PC-3 (cell line): ENCODE measurements around the gene ADARB2. TPM values are rescaled to one million over a fixed set of nuclear protein-coding genes. Genes with fewer than 3 reads are reported as not detected.

Experiments used
- ATAC-seq: fragments of 200-7000 bp; cut with Tn5 transposase; 2 replicates; pipeline ENCODE4 v1.9.1; 2020; ENCODE audit warnings: mild to moderate bottlenecking, moderate library complexity
- BruUV-seq: library from RNA; stranded (reverse); fragments of 400-500 nt; replicated peaks from 2 replicates; lab custom pipeline; 2021; lab: Mats Ljungman, UMichigan
- CTCF ChIA-PET: fragments of 300-600 bp; sonication (Branson Sonifier 250); formaldehyde crosslinking; loops from one replicate; lab custom pipeline; 2022; ENCODE audit warnings: antibody characterized with exemption; lab: Charles Lee
- POLR2A ChIA-PET: fragments of 300-600 bp; sonication (Branson Sonifier 250); formaldehyde crosslinking; loops from one replicate; lab custom pipeline; 2022; ENCODE audit warnings: antibody characterized with exemption; ENCODE audit not compliant: unreplicated experiment; lab: Charles Lee
- DNase-seq: peaks from one replicate; pipeline ENCODE4 v3.0.0-alpha.2; 2015
- H2AFZ ChIP-seq: fragments of 300-600 bp; sonication (generic); 2 replicates; pipeline ENCODE4 v1.6.0; 2016; ENCODE audit warnings: antibody characterized with exemption, low read length
- H3F3A ChIP-seq: fragments of 300-600 bp; sonication (generic); one replicate; pipeline ENCODE4 v1.6.0; 2017; ENCODE audit warnings: antibody characterized with exemption, low read length, control low read depth, mild to moderate bottlenecking; ENCODE audit not compliant: unreplicated experiment
- H3K27ac ChIP-seq: fragments of 300-600 bp; sonication (generic); 2 replicates; pipeline ENCODE4 v1.5.1; 2016; ENCODE audit warnings: mild to moderate bottlenecking, low read length
- H3K27me3 ChIP-seq: fragments of 300-600 bp; sonication (generic); 2 replicates; pipeline ENCODE4 v1.6.1; 2016; ENCODE audit warnings: low read length, mixed read lengths
- H3K36me3 ChIP-seq: fragments of 300-600 bp; sonication (generic); 2 replicates; pipeline ENCODE4 v1.6.1; 2016; ENCODE audit warnings: low read depth, mixed run types, low read length, mixed read lengths
- H3K4me1 ChIP-seq: fragments of 300-600 bp; sonication (generic); 2 replicates; pipeline ENCODE4 v1.5.1; 2016; ENCODE audit warnings: low read length; ENCODE audit not compliant: insufficient read depth
- H3K4me2 ChIP-seq: fragments of 300-600 bp; sonication (generic); 2 replicates; pipeline ENCODE4 v1.6.0; 2016; ENCODE audit warnings: low read length
- H3K4me3 ChIP-seq: fragments of 300-600 bp; sonication (generic); 2 replicates; pipeline ENCODE4 v1.5.1; 2016; ENCODE audit warnings: mild to moderate bottlenecking, low read length, mixed read lengths
- H3K79me2 ChIP-seq: fragments of 300-600 bp; sonication (generic); 2 replicates; pipeline ENCODE4 v1.6.1; 2017; ENCODE audit warnings: low read length, mixed read lengths
- H3K9ac ChIP-seq: fragments of 300-600 bp; sonication (generic); 2 replicates; pipeline ENCODE4 v1.6.0; 2016; ENCODE audit warnings: mild to moderate bottlenecking, low read length
- H3K9me2 ChIP-seq: fragments of 300-600 bp; sonication (generic); replicated peaks from 2 replicates; pipeline ENCODE4 v1.6.1; 2016; ENCODE audit warnings: mixed run types, low read length, mixed read lengths
- H3K9me3 ChIP-seq: fragments of 300-600 bp; sonication (generic); 2 replicates; pipeline ENCODE4 v1.6.1; 2016; ENCODE audit warnings: low read length, mixed read lengths
- H4K20me1 ChIP-seq: fragments of 300-600 bp; sonication (generic); 2 replicates; pipeline ENCODE4 v1.6.1; 2016; ENCODE audit warnings: low read length, mixed read lengths
- CTCF ChIP-seq: fragments of 300-600 bp; sonication (generic); conservative IDR thresholded peaks from 2 replicates; pipeline ENCODE4 v1.5.1; 2017; ENCODE audit warnings: antibody characterized with exemption, low read depth, mild to moderate bottlenecking, low read length
- EZH2 ChIP-seq: fragments of 300-600 bp; sonication (generic); IDR thresholded peaks from one replicate; pipeline ENCODE4 v1.6.1; 2017; ENCODE audit warnings: antibody characterized with exemption, mild to moderate bottlenecking, low read length; ENCODE audit not compliant: unreplicated experiment
- EZH2phosphoT487 ChIP-seq: fragments of 300-600 bp; sonication (generic); IDR thresholded peaks from 2 replicates; pipeline ENCODE4 v1.6.1; 2018; ENCODE audit warnings: mild to moderate bottlenecking, antibody characterized with exemption, low read length, borderline replicate concordance
- intact Hi-C: fragments of 100-400 bp; cut with micrococcal nuclease; formaldehyde crosslinking; loops from 2 replicates; pipeline ENCODE4 v1.9.0; 2023
- total RNA-seq: library from RNA; depleted of rRNA; stranded (reverse); fragments of >200 nt; gene quantifications from 2 replicates; pipeline ENCODE4 v1.2.3, GENCODE V29; 2014

Gene ADARB2
- total RNA-seq, 1 experiment from 2014 or later, result not detected

DNA sequence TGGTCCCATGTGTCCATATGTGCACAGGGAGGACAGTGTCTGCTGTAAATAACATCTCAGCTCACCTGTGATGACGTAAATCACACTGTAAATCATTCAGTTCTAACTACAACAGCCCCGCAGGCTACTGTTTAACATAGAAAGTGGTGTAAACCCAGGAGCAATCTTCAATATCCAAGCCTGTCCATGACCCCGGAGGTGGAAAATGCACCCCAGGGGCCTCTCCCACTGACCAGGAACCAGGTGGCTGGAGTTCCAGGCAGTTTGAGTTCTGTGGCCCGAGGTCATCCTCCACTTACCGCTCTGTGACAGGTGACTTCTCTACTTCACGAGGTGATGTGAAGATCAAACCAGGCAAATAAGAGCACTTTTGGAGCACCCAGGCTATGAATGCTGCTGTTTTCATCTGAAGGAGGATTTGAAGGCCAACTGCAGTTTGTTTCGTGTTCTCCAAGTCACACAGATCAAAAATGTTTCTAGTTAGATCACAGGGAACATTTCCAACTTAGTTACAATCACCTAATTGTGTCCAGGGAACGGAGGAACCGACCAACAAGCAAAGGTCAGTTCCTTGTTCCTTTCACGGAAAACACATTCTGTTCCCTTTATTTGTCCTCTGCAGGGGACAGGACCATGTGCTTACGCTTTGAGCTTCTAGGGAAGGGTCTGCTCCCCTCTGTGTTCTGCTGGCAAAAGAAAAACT is 549.3 kb downstream of the ADARB2 start:
- Histone ChIP-seq H3K79me2 (no peaks in the 10 kb centered on the region), H2AFZ (no peak overlapping the region), H3K9me3 (no peaks in the 10 kb centered on the region), H3K4me1 (no peaks in the 10 kb centered on the region), H3K4me2 (no peak overlapping the region), H3K27ac (no peak overlapping the region), H3F3A (no peaks in the 10 kb centered on the region), H3K9ac (no peak overlapping the region), H3K9me2 (no peaks in the 10 kb centered on the region), H3K4me3 (no peak overlapping the region), H3K27me3 (peaks cover 25% of the 10 kb centered on the region), H3K36me3 (no peaks in the 10 kb centered on the region), H4K20me1 (no peaks in the 10 kb centered on the region)
- ChIA-PET CTCF (no interaction called here), POLR2A (no interaction called here)
- TF ChIP-seq CTCF, result no peak
- TF ChIP-seq EZH2, result no peak
- no peak for TF ChIP-seq EZH2phosphoT487
- no TSS peak for BruUV-seq
- ATAC-seq (no peak), DNase-seq (no peak)
- intact Hi-C loops, result no loop called here

DNA sequence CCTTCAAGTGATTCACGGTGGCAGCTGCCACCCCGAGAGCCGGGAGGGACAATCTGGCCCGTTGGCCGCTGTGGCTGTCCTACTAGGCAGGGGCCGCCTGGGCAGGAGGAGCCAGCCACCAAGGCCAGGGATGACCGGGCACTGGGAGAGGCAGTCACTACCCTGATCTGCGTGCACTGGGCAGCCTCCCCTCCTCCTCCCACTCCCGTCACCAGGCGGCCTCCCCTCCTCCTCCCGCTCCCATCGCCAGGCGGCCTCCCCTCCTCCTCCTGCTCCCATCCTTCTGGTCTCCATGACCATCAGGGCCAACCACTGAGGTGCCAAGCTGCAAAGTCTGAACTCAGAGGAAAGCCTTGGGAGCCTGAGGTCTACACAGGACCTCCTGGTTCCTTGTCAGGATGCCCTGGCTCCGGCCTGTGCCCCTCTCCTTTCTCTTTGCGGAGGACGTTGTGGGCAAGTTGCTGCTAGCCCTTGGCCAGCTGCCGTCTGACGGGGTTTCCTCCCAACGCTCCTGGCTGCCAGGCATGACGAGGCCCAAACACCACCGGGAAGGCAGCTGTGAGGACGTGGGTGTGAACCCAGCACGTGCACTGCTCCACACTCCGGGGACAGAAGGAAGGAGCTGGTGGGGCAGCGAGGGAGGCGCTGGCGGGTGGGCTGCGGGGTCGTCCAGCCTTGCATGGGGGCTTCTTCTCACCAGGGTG is 550.0 kb downstream of the ADARB2 start:
- intact Hi-C loops, result no loop called here
- H3K27ac ChIP-seq, result no peak overlapping the region
- H3K4me1 ChIP-seq, result no peaks in the 10 kb centered on the region
- DNase-seq, result no peak
- no peak overlapping the region for H3K4me3 ChIP-seq
- peaks cover 22% of the 10 kb centered on the region; the same call in 1 of the 2 replicates for H3K27me3 ChIP-seq
- POLR2A ChIA-PET, result no interaction called here
- H4K20me1 ChIP-seq, result no peaks in the 10 kb centered on the region
- no peaks in the 10 kb centered on the region for H3K36me3 ChIP-seq
- H3K9me3 ChIP-seq, result no peaks in the 10 kb centered on the region
- H3K4me2 ChIP-seq, result no peak overlapping the region
- H3K79me2 ChIP-seq, result no peaks in the 10 kb centered on the region
- no peaks in the 10 kb centered on the region for H3F3A ChIP-seq
- H2AFZ ChIP-seq, result no peak overlapping the region
- no peak for ATAC-seq
- H3K9ac ChIP-seq, result no peak overlapping the region
- CTCF ChIA-PET, result no interaction called here
- no peaks in the 10 kb centered on the region for H3K9me2 ChIP-seq
- no peak for TF ChIP-seq CTCF
- no peak for TF ChIP-seq EZH2
- no peak for TF ChIP-seq EZH2phosphoT487
- no TSS peak for BruUV-seq

DNA sequence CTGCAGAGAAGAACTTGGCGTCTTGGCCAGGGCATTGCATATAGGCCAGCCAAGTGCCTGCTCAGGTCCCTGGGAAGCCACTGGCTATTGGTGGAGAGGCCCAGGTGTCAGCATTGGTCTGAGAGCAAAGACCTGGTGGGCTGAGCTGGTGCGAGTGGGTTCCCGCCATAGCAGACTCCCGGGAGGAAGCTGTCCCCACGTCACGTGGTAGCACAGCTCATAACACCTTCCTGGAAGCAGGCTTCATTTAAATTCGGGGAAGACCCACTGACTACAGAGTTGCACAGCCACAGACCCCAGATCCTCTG is 550.7 kb downstream of the ADARB2 start:
- Histone ChIP-seq H3F3A (no peaks in the 10 kb centered on the region), H3K4me3 (no peak overlapping the region), H3K27me3 (peaks cover 18% of the 10 kb centered on the region), H3K79me2 (no peaks in the 10 kb centered on the region), H3K9me3 (no peaks in the 10 kb centered on the region), H3K4me2 (no peak overlapping the region), H4K20me1 (no peaks in the 10 kb centered on the region), H2AFZ (no peak overlapping the region), H3K9ac (no peak overlapping the region), H3K27ac (no peak overlapping the region), H3K4me1 (no peaks in the 10 kb centered on the region), H3K9me2 (no peaks in the 10 kb centered on the region), H3K36me3 (no peaks in the 10 kb centered on the region)
- intact Hi-C loops, result no loop called here
- POLR2A ChIA-PET, result no interaction called here
- CTCF ChIA-PET, result no interaction called here
- TF ChIP-seq EZH2phosphoT487 (no peak), CTCF (no peak), EZH2 (no peak)
- ATAC-seq (no peak), DNase-seq (no peak)
- BruUV-seq, result no TSS peak
